Endothelial cell of umbilical vein (primary cell): ENCODE measurements around the gene CFD.

Experiments
- CTCF ChIP-seq, 2 donors: IDR thresholded peaks; 1 replicate in 1 of 2; 2 replicates in 1 of 2; pipeline ENCODE4 v1.5.1; 2011; ENCODE audit warnings: low read length in 2 of 2, mild to moderate bottlenecking in 2 of 2, moderate library complexity in 2 of 2, control low read depth in 1 of 2, inconsistent platforms in 1 of 2, low read depth in 1 of 2; ENCODE audit not compliant: insufficient read depth in 1 of 2; ENCODE audit errors: extremely low read depth in 1 of 2
- POLR2A ChIP-seq: IDR thresholded peaks from 2 replicates; pipeline ENCODE4 v1.6.1; 2012; ENCODE audit warnings: low read depth, mild to moderate bottlenecking, control low read depth, low read length

GRCh38 chr19:907183-907853 is 47.9 kb downstream of the CFD start:
- TF ChIP-seq POLR2A (no peak), CTCF (IDR thresholded peaks at IDR 0.05; ENCODE audit: extremely low read depth in 1 of 2, insufficient read depth in 1 of 2, low read depth in 1 of 2, low read length in 2 of 2) (no peak)
